H7 (cell line): Measurements from ENCODE around the gene LCN6. TPM values are rescaled to one million over a fixed set of nuclear protein-coding genes. Genes with fewer than 3 reads are reported as not detected.

ENCODE experiments used
- DNase-seq: peaks from one replicate; pipeline ENCODE4 v3.0.0; 2012
- H3K27me3 ChIP-seq: 2 replicates; pipeline ENCODE4 v1.6.0; 2011; ENCODE audit warnings: mild to moderate bottlenecking, low read length; ENCODE audit not compliant: control insufficient read depth, insufficient read depth
- H3K36me3 ChIP-seq: replicated peaks from 2 replicates; pipeline ENCODE4 v1.5.1; 2011; ENCODE audit warnings: low read length; ENCODE audit not compliant: control insufficient read depth, insufficient read depth
- H3K4me3 ChIP-seq: 2 replicates; pipeline ENCODE4 v1.5.1; 2011; ENCODE audit warnings: low read depth, mild to moderate bottlenecking, control low read depth, low read length, moderate library complexity; ENCODE audit not compliant: insufficient read depth
- total RNA-seq: library from RNA; depleted of rRNA; stranded (reverse); fragments of >200 nt; shearing (Covaris generic); gene quantifications from 2 replicates; pipeline ENCODE4 v1.2.3, GENCODE V29; 2014

LCN6 gene
- total RNA-seq, 1 experiment from 2014 or later, result not detected

DNA sequence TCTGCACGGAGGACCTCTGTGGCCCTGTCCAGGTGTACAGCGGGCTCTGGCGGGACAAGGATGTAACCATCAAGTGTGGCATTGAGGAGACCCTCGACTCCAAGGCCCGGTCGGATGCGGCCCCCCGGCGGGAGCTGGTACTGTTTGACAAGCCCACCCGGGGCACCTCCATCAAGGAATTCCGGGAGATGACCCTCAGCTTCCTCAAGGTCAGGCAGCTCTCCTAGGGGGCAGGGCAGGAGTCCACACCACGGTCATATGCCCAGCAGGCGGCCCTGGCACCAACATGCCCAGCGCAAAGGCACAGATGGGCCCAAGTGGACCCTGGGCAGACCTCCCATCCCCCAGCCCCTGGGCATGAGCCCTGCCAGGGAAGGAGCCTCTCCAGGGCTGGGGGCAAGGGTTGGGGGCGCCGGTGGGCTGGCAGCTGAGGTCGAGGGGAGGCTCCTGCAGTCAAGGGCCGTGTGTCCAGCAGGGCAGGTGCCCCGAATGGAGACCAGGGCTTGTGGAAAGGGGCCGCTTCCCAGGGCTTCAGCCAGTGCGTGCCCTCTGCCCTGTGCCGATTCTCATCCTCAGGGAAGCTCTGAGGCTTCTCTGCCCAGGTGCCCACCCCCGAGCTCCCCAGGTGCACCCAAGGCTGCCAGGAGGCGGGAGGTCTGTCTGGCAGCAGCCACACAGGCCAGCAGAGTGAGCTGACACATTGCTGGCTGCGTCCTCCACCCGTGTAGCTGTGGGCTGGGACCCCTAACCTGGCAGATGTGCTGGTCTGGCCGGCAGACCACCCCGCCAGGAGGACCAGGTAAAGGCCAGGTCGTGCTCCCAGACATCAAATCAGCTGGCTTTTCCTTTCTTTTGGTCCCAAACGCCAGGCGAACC is 26.0 kb downstream of the LCN6 start:
- H3K27me3 ChIP-seq, result no peaks in the 10 kb centered on the region
- H3K36me3 ChIP-seq, result peaks cover 24% of the 10 kb centered on the region
- DNase-seq, result no peak
- H3K4me3 ChIP-seq, result no peak overlapping the region

DNA sequence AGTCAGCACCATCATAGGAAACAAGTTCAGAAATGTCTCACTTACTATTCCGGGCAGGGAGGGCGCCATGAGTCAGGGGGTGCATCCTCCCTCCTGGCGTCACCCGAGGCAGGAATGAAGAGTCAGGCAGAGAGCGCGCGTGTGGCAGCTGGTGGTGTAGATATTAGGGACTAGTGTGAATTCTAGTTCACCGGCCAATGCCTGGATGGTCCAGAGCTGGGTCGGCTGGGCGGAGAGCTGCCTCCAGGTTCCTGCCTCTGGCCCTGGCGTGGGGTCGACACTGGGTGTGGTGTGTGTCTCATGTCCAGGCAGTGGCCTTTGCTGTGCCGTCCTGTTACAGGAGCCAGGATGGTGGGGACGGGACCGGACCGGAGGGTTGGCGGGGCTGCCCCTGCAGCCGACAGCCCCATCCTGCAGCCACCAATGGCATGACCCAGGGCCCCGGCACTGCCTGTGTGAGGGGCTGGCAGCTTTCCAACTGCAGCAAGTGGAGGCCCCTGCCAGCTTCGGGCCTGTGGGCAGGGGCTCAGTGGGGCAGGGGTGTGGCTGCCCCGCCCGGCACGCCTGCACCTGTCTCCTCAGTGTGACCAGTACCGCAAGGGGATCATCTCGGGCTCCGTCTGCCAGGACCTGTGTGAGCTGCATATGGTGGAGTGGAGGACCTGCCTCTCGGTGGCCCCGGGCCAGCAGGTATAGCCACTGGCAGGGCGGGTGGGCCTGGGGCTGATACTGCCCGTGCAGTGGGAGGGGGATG is 26.8 kb downstream of the LCN6 start:
- Histone ChIP-seq H3K4me3 (no peak overlapping the region), H3K27me3 (no peaks in the 10 kb centered on the region), H3K36me3 (peaks cover 20% of the 10 kb centered on the region)
- peak; percentile 79 for DNase-seq

DNA sequence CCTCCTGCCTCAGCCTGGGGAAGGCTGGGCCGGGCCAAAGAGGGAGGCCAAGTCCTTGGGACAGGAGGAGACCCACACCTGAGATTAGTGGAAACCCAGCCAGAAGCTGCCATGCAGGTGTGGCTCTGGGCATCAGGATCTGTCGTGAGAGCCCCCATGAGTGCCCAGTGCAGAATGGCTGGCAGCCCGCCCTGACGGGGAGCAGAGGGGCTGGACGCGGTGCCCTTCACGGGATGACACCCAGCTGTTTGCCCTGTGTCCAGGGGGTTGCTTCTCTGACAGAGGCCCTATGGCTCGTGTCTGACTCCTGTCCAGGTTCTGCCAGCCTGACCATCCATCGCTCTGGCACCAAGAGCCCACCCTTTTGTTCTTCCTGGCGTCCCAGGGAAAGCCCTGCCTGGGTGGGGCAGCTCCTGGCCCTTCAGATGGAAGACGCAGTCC is 27.4 kb downstream of the LCN6 start:
- no peak for DNase-seq
- peaks cover 14% of the 10 kb centered on the region for H3K36me3 ChIP-seq
- no peak overlapping the region for H3K4me3 ChIP-seq
- no peaks in the 10 kb centered on the region for H3K27me3 ChIP-seq

DNA sequence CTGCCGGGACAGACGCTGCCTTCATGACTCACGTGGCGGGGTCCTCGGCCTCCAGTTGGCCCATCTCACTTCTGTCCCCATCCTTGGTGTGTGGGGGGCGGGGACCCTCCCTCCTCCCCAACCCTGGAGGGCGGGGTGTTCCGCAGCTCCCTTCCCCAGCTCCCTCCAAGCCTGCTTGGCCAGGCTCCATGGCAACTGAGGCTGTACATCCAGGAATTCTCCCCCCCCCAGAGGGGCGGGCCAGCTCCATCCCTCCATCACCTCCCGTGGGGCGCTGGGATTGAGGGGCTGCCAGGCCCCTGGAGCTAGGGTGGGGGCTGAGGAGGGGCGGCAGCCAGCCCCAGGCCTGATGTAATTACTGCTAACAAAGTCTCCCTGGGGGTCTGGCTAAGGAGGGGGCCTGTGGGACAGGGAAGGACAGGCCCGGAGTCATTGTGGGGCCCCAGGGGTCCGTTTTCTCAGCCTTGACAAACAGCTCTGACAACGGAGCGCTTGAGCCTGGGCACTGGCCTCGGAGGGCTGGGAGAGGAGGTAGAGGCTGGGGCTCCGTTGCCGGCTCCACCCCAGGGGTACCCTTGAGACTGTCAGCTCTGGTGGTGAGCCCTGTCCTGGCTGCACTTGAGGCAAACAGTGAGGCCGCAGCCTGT is 28.0 kb downstream of the LCN6 start:
- Histone ChIP-seq H3K27me3 (no peaks in the 10 kb centered on the region), H3K36me3 (peaks cover 9% of the 10 kb centered on the region), H3K4me3 (no peak overlapping the region)
- peak; percentile 91 for DNase-seq

DNA sequence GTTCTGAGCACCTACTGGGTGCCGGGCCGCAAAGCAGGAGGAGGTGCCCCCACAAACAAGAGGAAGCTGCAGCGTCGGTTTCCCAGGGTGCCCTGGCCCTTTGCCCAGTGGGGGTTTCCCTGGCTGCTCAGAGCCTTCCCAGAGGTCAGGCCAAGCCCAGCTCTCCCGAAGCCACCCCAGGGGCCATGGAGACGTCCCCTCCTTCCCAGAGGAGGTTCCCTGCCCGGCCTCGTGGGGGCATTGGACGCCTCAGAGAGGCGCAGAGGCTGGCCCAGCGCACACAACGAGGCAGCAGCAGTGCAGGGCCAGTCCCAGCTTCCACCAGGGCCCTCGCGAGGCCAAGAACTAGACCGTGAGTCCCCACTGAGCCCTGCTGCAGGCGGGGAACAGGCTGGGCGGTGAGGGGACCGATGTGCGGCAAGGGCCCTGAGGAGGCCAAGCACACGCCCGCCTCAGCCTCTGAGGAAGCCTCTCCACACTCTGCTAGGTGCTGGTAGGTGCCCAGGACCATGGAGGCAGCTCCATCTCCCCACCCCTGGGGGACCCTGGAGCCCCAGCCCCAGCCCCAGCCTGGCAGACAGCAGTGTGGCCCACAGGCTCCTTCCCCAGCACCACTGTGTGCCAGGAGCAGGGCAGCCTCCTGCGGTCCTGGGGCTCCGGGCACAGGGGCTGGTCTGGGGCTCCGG is 29.0 kb downstream of the LCN6 start:
- no peak for DNase-seq

DNA sequence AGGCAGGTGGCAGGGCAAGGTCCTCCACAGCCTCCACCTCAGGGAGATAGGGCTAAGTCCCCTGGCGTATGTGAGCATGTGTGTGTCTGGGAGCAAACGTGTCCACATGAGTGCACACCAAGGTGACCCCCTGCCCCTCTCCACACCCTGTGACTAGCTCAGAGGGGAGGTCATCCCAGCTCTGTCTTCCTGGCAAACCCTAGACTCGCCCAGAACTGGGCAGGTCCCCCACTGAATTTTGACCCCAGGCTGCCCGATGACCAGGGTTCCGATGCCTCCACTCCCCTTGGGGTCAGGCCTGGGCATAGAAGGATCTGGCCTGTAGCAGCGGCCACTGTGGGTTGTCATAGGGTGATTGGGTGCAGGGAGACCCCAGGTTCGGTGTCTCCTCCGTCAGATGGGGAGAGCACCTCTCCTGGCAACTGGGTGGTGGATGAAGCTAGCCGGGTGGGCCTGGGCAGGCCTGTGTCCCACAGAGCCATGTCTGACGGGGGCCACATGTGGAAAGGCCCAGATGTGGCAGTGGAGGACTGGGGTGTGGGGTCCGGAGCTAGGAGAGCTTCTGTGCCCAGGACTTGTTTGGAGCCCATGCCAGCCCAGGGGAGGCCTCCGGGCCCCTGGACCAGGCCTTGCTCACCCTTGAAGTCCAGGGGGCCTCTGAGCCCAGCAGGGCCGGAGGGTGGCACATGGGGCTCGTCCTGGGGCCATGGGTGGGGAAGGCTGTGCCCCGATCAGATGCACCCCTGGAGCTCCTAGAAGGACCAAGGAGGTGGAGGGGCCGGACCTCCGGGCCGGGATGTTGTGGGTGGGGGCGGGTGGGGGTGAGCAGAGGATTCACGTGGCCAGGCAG is 29.8 kb downstream of the LCN6 start:
- no peak for DNase-seq
- H3K4me3 ChIP-seq, result no peak overlapping the region
- H3K27me3 ChIP-seq, result no peaks in the 10 kb centered on the region
- peaks cover under 1% of the 10 kb centered on the region; the same call in 1 of the 2 replicates for H3K36me3 ChIP-seq

More for the DNA sequence above, 29.0 kb downstream of the LCN6 start:
- no peak overlapping the region for H3K4me3 ChIP-seq
- no peaks in the 10 kb centered on the region for H3K27me3 ChIP-seq
- peaks cover 5% of the 10 kb centered on the region for H3K36me3 ChIP-seq

DNA sequence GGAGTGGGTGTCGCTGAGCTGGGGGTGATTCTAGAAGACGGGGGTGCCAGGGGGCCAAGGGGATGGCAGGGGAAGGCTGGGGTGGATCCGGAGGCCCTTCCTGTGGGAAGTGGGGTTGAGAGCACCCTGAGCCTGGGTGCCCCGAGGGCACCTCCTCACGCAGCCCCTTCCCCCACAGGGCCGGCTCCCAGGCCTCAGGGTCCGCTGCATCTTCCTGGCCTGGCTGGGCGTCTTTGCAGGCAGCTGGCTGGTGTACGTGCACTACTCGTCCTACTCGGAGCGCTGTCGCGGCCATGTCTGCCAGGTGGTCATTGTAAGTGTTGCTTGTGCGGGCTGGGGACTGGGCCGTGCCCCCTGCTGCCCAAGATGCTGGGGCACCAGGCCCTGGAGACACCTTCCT is 30.9 kb downstream of the LCN6 start:
- Histone ChIP-seq H3K36me3 (no peaks in the 10 kb centered on the region), H3K27me3 (no peaks in the 10 kb centered on the region), H3K4me3 (no peak overlapping the region)
- no peak for DNase-seq

DNA sequence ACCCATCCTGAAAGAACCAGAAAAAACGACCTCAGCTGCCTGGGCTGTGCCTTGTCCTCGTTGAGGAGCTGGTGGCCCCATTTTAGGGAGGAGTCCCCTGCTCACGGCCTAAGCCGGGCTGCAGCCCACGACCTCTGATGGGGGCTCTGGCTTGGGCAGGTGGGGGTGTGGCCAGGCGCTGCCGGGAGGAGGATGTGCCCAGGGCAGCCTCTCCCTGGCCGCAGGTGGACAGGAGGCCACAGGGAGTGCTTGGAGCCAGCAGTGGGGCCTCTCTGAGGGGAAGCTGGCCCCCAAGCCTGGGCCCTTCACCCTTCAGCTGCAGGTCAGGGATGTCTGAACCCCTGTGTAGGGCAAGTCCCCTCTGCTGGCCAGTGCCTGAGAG is 33.4 kb downstream of the LCN6 start:
- Histone ChIP-seq H3K36me3 (no peaks in the 10 kb centered on the region), H3K27me3 (peaks cover 3% of the 10 kb centered on the region), H3K4me3 (no peak overlapping the region)
- no peak for DNase-seq

DNA sequence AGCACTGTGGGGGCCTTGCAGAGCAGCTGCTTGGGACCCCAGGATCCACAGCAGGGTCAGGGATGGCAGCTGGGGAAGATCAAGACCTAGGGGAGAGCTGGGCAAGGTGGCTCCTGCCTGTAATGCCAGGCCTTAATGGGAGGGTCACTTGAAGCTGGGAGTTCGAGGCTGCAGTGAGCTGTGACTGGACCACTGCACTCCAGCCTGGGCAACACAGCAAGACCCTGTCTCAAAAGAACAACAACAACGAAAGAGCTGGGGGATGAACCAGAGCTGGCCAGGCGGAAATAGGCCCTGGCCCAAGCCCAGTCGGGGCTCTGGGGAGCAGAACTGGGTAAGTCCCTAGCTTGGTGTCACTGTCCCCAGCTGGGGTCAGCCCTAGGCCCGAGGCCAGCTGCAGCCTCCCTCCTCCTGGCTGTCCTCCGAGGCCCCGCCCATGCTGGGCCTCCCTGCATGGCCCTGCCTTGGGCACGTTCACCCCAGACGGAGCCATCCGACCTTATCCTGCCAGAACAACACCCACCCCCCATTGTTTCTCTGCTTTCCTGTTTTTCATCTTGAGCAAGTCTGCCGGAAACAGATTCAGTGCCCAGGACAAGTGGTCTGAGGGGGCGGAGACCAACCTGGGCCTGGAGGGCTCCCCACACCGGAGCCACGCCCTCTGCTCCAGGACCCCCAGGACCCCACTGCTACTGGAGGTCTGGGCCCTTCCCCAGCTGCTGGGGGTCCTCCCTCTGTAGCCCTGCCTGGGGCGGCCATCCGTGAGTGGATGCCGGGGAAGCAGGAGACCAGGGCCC is 34.0 kb downstream of the LCN6 start:
- Histone ChIP-seq H3K36me3 (no peaks in the 10 kb centered on the region), H3K4me3 (no peak overlapping the region), H3K27me3 (peaks cover 3% of the 10 kb centered on the region)
- DNase-seq, result no peak

DNA sequence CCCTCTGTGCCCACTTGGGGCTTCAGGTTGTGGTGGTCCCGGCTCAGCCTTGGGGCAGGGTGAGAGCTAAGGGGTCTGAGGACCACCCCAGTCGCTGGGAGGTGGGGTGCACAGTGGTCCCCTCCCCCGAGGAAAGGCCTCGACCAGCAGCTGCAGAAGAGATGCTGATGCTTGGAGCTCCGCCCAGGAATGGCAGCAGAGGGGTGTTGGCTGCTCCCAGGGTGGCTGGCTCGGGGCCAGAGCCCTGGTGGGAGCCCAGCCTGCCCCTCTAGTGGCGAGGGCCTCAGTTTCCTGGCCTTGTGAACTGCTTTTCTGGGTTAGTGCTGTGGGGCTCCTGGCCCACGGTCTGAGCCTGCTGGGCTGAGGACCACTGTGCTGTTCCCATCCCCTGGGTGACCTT is 34.8 kb downstream of the LCN6 start:
- no peaks in the 10 kb centered on the region for H3K36me3 ChIP-seq
- H3K4me3 ChIP-seq, result peak overlapping the region; percentile 64
- no peak for DNase-seq
- peaks cover 3% of the 10 kb centered on the region for H3K27me3 ChIP-seq

DNA sequence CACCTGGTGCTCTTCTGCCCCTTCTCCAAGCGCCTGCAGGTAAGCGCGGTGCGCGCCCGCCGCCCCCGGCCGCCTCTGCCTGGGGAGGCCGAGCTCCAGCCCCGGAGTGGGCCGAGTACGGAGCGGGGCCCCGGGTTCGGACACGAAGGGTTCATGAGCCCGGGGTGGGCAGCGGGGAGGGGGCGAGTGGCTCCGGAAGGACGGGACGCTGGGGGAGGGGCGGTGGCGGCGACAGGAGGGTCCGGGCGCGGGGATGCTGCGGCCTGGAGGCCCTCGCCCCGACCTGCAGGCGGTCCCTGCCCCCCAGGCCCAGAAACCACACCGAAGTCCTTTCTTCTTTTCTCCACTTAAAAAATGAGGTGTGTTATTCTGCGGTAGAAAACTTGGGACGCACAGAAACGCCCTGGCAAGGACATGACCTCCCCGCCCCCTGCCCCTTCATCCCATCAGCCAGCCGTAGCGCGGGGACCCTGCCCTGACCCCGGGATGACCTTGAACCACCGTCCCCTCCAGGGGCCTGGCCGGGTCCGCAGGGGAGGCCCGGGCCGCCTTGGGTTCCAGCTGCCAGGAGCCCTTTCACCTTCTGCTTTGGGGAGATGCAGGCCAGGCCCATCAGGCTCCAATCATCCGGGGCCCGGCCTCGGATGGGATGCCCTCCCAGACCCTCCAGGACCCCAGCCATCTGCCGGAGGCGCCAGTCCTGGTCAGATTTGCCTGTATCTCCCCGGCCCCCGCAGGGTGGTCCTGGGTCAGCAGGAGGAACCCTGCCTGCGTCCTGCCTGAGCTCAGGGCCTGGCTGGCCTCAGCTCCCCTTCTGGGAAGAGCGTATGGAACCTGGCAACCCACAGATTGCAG is 35.4 kb downstream of the LCN6 start:
- Histone ChIP-seq H3K36me3 (no peaks in the 10 kb centered on the region), H3K4me3 (peak overlapping the region; percentile 64), H3K27me3 (peaks cover 3% of the 10 kb centered on the region)
- peak; percentile 89 for DNase-seq
